ENCODE results near the gene SH3BP4.

Gene SH3BP4

DNA sequence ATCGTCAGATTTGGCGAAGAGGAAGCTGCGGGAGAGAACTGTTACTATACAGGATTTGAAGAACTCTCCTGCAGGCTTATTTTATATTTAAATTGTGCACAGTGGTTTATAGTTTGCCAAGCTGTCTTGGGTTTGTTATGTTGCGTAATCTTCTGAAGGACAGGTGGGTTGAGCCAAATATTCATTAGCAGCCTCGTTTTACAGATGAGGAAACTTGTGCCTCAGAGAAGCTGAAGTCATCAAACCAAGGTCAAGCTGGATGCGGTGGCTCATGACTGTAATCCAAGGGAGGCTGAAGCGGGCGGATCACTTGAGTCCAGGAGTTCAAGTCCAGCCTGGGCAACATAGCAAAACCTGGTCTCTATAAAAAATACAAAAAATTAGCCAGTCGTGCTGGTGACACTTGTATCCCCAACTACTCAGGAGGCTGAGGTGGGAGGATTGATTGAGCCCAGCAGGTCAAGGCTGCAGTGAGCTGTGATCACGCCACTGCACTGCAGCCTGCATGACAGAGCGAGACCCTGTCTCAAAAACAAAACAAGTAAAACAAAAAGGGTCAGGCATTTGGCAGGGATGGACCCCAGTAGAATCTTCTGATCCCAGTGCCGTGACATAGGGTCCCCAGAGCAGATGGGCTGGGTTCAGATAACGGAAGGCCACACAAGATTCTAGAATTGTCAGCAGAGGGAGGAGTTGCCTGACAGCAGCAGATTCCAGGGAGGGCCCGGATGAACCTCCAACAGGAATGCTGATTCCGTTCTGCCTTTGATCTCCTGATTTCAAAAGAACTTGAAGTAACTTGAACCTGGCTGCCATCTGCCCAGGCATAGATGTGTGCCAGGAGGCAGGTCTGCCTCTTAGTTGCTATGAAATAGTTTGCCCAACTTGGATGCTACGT lies 50.6 kb downstream of the SH3BP4 start:
- H3K36me3 Mint-ChIP-seq (ENCODE audit: low read depth), result no peaks in the 10 kb centered on the region
- no peak overlapping the region for H3K27ac Mint-ChIP-seq
- H3K27me3 Mint-ChIP-seq (ENCODE audit: low read depth), result no peaks in the 10 kb centered on the region
- H3K4me3 Mint-ChIP-seq, result no peak overlapping the region
- H3K9me3 Mint-ChIP-seq, result no peaks in the 10 kb centered on the region
- no peaks in the 10 kb centered on the region for H3K4me1 Mint-ChIP-seq (ENCODE audit: low read depth)

DNA sequence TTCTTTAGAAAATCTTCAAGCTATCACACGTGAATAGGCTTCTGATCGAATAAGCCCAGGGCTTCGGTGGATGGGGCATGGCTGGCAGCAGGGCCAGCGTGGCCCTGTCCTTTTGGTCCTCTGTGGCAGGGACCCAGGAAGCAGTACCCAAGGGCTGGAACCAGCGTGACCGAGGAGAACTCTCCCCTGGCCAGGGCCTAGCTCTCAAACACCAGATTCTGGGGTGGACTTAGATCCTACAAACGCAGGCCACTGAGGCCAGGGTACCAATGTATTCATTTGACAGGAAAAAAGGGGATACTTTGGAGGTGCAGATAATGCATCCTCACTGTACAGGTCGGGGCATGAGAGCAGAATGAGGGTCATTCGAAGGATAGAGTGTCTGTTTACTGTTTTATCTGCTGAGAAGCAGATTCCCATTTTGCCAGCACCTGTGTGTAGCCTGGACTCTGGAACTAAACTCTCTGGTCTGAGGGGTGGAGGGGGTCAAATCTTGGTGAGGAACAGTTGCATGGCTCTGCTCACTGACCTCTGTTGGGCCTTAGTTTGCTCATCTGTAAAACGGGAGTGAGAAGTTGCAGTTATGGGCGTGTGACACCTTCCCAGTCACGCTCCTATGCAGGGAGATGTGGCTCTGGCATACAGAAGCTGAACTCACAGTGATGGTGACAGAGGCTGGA lies 51.4 kb downstream of the SH3BP4 start:
- Mint-ChIP-seq H3K27me3 (ENCODE audit: low read depth) (no peaks in the 10 kb centered on the region), H3K27ac (no peak overlapping the region), H3K4me1 (ENCODE audit: low read depth) (no peaks in the 10 kb centered on the region), H3K4me3 (no peak overlapping the region), H3K36me3 (ENCODE audit: low read depth) (no peaks in the 10 kb centered on the region), H3K9me3 (no peaks in the 10 kb centered on the region)

DNA sequence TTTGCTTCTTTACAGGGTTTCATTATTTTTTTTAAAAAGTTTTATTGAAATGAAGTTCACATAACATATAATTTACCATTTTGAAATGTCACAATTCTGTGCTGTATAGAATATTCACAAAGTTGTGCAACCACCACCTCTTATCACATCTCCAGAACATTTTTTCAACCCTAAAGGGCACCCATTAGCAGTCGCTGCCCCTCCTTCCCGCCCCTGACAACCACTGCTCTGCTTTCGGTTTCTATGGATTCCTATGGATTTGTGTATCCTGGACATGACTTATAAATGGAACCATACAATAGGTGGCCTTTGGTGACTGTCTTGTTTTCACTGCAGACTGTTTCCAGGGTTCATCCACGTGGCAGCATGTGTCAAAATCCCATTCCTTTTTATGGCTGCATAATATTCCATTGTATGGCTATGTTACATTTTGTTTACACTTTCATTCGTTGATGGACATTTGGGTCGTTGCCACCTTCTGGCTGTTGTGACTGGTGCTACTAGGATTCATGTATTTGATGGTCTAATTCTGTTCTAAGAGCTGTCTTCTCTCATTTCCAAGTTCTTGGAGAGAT lies 52.6 kb downstream of the SH3BP4 start:
- Mint-ChIP-seq H3K27ac (no peak overlapping the region), H3K27me3 (ENCODE audit: low read depth) (no peaks in the 10 kb centered on the region), H3K4me1 (ENCODE audit: low read depth) (no peaks in the 10 kb centered on the region), H3K36me3 (ENCODE audit: low read depth) (no peaks in the 10 kb centered on the region), H3K9me3 (no peaks in the 10 kb centered on the region), H3K4me3 (no peak overlapping the region)

DNA sequence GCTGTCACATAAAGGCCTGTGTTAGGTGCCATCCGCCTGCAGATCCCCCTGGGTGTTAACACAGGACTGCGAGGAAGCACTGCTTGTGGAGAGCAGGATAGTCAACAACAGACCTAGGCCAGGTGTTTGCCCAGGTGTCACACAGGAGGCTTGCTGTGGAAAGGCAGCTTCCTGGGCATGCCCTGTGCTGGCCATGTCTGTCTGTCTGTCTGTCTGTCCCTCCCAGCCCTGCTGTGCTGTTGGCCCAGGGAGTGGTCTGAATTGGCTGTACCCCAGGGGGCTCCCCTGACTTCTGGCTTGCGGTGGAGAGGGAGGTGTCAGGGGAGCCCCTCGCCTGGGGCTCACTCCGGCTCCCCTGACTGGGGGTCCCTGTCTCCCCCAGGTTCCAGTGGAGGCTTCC lies 53.2 kb downstream of the SH3BP4 start:
- Mint-ChIP-seq H3K4me1 (ENCODE audit: low read depth) (no peaks in the 10 kb centered on the region), H3K4me3 (no peak overlapping the region), H3K27ac (no peak overlapping the region), H3K9me3 (no peaks in the 10 kb centered on the region), H3K27me3 (ENCODE audit: low read depth) (no peaks in the 10 kb centered on the region), H3K36me3 (ENCODE audit: low read depth) (no peaks in the 10 kb centered on the region)

DNA sequence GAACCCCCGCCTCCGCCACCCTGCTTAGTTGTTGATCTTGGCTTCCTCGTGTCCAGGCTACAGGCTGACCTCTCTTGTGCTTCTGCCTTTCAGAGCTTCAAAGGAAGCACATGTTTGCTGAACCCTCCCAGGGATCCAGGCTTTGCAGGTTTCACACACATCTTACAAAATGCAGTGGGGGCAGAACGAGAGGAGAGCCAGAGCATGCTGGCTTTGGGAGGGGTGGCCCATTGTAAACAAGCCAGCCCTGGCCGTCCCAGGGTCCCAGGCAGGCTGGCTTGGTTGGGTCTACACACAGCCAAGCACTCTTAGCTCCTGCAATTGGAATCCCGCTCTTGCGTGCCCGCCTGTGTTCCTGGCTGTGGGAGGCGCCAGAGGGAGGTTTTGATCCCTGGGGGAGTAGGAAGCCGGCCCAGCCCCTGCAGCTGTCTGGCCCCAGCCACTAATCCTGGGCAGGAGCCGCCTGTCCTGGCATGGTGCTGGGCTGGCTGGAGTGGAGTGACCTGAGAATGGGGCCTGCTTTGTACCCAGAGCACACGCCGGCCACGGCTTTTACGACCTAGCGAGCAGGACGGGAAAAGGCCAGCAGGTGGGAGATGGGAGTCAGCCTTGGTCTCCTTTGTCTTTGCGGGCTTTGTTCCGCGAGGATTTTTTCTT lies 53.9 kb downstream of the SH3BP4 start:
- Mint-ChIP-seq H3K36me3 (ENCODE audit: low read depth) (no peaks in the 10 kb centered on the region), H3K4me3 (no peak overlapping the region), H3K27ac (no peak overlapping the region), H3K27me3 (ENCODE audit: low read depth) (no peaks in the 10 kb centered on the region), H3K4me1 (ENCODE audit: low read depth) (no peaks in the 10 kb centered on the region), H3K9me3 (no peaks in the 10 kb centered on the region)

DNA sequence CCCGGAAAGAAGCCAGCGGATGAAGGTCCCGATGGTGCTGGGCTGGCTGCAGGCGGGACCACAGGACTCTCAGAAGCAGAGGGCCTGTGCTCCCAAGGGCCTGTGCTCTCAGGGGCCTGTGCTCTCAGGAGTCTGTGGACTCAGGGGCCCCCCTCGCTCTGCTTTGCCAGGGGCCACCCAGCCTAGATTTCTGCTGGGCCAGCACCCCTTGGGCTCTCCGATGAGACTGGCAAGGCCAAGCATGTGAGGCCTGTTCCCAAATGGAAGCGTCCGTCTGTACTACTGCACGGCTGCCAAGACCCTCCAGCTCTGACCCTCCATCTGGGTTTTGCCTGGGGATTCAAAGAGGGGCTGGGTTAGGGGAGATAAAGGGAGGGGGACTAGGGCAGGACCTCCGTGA lies 54.6 kb downstream of the SH3BP4 start:
- Mint-ChIP-seq H3K36me3 (ENCODE audit: low read depth) (no peaks in the 10 kb centered on the region), H3K4me1 (ENCODE audit: low read depth) (no peaks in the 10 kb centered on the region), H3K4me3 (no peak overlapping the region), H3K27ac (no peak overlapping the region), H3K9me3 (no peaks in the 10 kb centered on the region), H3K27me3 (ENCODE audit: low read depth) (no peaks in the 10 kb centered on the region)

DNA sequence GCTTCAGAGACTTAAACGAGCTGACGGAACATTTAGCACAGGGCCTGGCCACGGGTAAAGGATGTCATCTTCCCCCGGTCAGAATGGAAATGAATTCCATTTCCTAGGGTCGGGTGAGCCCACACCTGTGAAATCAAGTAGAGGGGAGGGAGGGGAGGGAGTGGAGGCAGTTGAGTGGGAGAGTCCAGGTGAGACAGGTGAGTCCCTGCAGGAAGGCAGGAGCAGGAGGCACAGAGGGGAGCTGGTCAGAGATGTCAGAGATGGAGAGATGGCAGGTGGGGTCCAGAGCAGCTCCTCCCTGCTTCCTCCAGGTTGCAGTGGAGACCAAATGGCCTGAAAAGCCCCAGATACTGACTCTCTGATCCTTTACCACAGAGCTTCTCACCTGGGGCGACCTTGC lies 55.2 kb downstream of the SH3BP4 start:
- H3K27ac Mint-ChIP-seq, result no peak overlapping the region
- H3K9me3 Mint-ChIP-seq, result no peaks in the 10 kb centered on the region
- H3K36me3 Mint-ChIP-seq (ENCODE audit: low read depth), result no peaks in the 10 kb centered on the region

DNA sequence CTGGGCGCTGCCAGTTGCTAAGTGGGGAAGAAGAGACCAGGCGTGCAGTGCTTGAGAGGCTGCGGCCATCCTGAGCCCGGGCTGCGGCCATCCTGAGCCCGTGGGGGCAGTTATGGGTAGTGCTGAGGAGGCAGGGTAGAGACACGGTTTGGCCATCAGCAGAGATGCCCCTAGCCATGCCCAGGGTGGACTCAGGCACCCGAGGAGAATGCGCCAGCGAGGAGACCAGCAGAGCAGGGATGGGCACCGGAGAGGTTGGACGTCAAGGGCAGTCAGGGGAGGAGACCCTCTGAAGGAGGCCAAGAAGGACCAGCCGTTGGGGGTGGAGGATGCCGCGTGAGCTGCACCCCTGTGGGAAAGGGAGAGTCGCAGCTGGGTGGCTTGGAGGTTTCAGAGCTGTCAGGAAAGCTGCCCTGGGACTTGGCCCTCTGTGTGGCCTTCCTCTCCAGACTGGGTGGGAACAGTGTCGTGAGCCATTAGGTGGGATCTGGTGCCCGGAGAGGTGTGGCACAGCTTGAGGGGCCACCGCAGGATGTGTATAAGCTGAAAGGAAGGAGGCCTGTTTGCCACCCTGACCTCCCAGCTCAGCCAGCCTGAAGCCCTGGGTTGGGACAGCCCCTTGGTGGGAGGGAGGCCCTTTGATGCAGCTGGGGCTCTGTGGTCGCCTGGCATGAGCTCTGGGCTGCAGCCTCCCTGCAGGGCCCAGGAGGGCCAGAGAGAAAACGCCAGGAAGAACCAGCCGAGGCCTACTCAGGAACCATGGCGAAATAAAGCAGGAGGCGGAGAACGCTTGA lies 56.0 kb downstream of the SH3BP4 start:
- no peaks in the 10 kb centered on the region for H3K9me3 Mint-ChIP-seq
- no peak overlapping the region for H3K4me3 Mint-ChIP-seq
- H3K27me3 Mint-ChIP-seq (ENCODE audit: low read depth), result no peaks in the 10 kb centered on the region
- no peaks in the 10 kb centered on the region for H3K4me1 Mint-ChIP-seq (ENCODE audit: low read depth)
- no peaks in the 10 kb centered on the region for H3K36me3 Mint-ChIP-seq (ENCODE audit: low read depth)
- no peak overlapping the region for H3K27ac Mint-ChIP-seq

More for the DNA sequence above, 55.2 kb downstream of the SH3BP4 start:
- Mint-ChIP-seq H3K27me3 (ENCODE audit: low read depth) (no peaks in the 10 kb centered on the region), H3K4me1 (ENCODE audit: low read depth) (no peaks in the 10 kb centered on the region), H3K4me3 (no peak overlapping the region)

DNA sequence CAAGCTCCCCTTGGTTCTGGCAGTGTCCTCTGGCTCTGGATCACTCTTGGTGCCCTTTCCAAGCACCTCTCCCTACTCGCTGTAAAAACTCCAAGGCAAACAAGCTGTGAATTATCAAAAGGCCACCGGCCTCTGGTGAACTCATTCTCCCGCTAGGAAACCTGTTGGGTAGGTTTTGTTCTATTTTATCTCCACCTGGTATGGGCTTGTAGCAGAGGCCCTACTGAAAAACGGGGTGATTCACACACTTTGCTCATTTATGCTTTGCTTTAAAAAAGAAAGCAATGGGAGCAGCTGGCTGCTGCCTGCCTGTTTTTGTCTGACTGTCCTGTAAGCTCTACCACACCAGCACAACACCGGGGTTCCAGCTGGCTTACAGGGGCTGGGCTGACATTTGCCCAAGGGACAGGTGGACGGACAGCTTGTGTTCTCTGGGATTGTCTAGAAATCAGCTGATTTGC lies 56.8 kb downstream of the SH3BP4 start:
- H3K9me3 Mint-ChIP-seq, result no peaks in the 10 kb centered on the region
- no peak overlapping the region for H3K27ac Mint-ChIP-seq
- H3K36me3 Mint-ChIP-seq (ENCODE audit: low read depth), result no peaks in the 10 kb centered on the region
- no peak overlapping the region for H3K4me3 Mint-ChIP-seq
- no peaks in the 10 kb centered on the region for H3K4me1 Mint-ChIP-seq (ENCODE audit: low read depth)
- H3K27me3 Mint-ChIP-seq (ENCODE audit: low read depth), result no peaks in the 10 kb centered on the region

DNA sequence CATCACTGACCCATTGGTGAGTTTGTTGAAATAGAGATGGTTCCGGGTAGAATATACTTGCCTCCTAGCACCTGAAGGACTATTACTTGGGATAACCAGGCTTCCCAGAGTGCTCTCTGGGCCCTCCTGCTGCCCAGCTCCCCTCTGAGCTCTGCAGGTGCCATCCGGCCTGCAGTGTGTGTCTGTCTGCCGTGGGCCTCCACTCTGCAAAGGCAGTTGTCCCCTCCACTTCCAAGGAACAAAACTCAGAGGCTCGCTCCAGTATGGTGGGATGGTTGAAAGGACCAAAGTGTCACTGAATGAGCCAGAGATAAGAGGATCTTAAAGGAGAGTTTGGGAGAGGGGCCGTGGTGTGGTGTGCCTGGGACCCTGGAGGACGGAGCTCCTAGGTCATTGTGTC lies 57.3 kb downstream of the SH3BP4 start:
- H3K36me3 Mint-ChIP-seq (ENCODE audit: low read depth), result no peaks in the 10 kb centered on the region
- H3K4me1 Mint-ChIP-seq (ENCODE audit: low read depth), result no peaks in the 10 kb centered on the region
- H3K27ac Mint-ChIP-seq, result no peak overlapping the region
- no peaks in the 10 kb centered on the region for H3K27me3 Mint-ChIP-seq (ENCODE audit: low read depth)
- no peaks in the 10 kb centered on the region for H3K9me3 Mint-ChIP-seq
- H3K4me3 Mint-ChIP-seq, result no peak overlapping the region

DNA sequence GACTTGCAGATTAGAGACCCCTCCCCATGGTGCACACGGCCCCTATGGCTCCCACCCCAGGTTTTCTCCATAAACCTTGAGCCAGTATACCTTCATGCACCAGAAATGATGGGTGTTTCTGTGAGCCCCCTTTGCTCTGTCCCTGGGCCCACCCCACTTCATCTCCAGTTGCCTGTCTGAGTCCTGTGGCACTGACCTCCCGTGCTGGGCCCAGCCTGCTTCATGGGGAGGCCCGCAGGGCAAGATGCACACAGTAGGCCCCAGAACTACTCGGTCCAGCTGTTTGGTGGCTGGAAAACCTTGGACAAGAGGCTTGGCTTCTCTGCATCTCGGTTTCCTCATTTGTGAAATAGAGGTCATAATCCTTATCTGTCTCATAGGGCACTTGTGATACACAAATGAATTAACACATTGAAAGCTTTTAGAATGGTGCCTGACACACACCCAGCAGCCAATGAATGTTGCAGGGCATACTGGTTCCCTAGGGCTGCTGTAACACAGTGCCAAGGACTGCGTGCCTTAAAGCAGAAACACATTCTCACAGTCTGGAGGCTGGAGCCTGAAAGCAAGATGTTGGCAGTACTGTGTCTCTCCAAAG lies 58.4 kb downstream of the SH3BP4 start:
- Mint-ChIP-seq H3K36me3 (ENCODE audit: low read depth) (no peaks in the 10 kb centered on the region), H3K4me1 (ENCODE audit: low read depth) (no peaks in the 10 kb centered on the region), H3K27me3 (ENCODE audit: low read depth) (no peaks in the 10 kb centered on the region), H3K27ac (no peak overlapping the region), H3K9me3 (peaks cover under 1% of the 10 kb centered on the region), H3K4me3 (no peak overlapping the region)

DNA sequence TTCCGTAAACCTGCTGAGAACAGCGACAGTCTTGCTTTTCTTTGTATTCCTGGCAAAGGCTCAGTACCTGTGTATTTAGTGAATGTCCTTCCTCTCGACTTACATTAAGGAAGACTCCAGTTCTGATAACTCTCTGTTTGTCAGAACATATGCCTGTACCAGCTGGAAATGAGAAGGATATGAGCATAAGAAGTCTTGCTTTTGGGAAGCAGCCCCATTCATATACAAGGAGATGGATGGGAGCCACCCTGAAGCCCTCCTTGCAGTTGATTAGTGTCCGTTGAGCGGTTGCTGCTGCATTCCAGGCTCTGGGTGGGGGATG lies 59.8 kb downstream of the SH3BP4 start:
- Mint-ChIP-seq H3K4me1 (ENCODE audit: low read depth) (no peaks in the 10 kb centered on the region), H3K36me3 (ENCODE audit: low read depth) (no peaks in the 10 kb centered on the region), H3K27ac (no peak overlapping the region), H3K27me3 (ENCODE audit: low read depth) (no peaks in the 10 kb centered on the region), H3K9me3 (peaks cover 6% of the 10 kb centered on the region), H3K4me3 (no peak overlapping the region)

DNA sequence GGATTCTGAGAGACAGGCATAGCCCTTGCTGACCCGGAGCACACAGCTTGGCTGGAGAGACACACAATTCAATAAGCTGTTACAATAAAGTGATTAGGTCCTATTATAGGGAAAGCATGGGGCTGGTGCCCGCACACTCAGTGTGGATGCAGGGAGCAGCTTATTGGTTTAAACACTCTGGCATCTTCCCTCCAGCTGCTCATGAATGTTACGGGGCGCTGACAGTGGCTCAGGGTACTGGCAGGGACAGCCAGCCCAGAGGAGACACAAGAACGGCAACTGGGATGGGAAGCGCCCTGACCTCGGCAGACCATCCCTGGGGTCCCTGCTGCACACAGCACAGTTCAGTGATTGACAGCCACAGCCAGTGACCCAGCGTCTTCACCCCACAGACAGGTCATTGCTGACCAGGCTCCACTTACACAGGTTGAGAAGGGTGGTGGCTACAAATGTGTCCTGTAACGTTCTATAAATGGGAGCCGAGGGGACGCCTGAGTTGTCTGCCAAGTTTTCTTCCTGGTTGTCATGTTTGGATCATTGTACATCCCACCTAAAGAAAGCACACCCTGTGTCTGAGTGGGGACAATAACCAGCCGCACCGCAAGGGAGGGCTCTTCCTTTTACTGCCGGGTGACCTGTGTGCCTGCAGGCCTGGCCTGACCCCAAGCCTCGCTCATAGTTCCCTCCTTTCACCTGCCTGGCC lies 60.3 kb downstream of the SH3BP4 start:
- peaks cover 6% of the 10 kb centered on the region for H3K9me3 Mint-ChIP-seq

More for the DNA sequence above, 60.3 kb downstream of the SH3BP4 start:
- Mint-ChIP-seq H3K27ac (no peak overlapping the region), H3K36me3 (ENCODE audit: low read depth) (no peaks in the 10 kb centered on the region), H3K4me3 (no peak overlapping the region), H3K4me1 (ENCODE audit: low read depth) (no peaks in the 10 kb centered on the region), H3K27me3 (ENCODE audit: low read depth) (no peaks in the 10 kb centered on the region)

Data from T-helper 1 cell treated with Interleukin-12 subunit alpha and Interleukin-12 subunit beta and Interleukin-4 antibody, amounts not matched to agents 30 μg/mL and 1 μg/mL, for 36 hours (primary cell).